ENCODE measurements around the gene GUCA2B. TPM values are rescaled to one million over a fixed set of nuclear protein-coding genes. Genes with fewer than 3 reads are reported as not detected.

GUCA2B gene
- total RNA-seq, 4 donors from 2014 or later: not detected

- Histone ChIP-seq H3K4me1 (peaks cover 0 to 2% (median 0%) of the 10 kb centered on the region in 3 donors), H3K36me3 (peaks cover 0 to 93% (median 0%) of the 10 kb centered on the region in 3 donors), H3K27ac (no peak overlapping the region), H3K27me3 (no peaks in the 10 kb centered on the region), H3K9me3 (no peaks in the 10 kb centered on the region), H3K4me3 (no peak overlapping the region)
- WGBS, 2 donors: 84 to 85% methylated on average over 3 of the region's 3 CpGs
- no peak for DNase-seq
- intact Hi-C loops (cut with DNase I): no loop called here
- TF ChIP-seq CTCF (IDR thresholded peaks at IDR 0.05) (no peak), POLR2A (IDR thresholded peaks at IDR 0.05) (no peak)
Measured at GRCh38 chr1:42184616-42185015, 31.4 kb downstream of the GUCA2B start.

GRCh38 chr1:42186152-42186551 lies 32.9 kb downstream of the GUCA2B start:
- intact Hi-C loops (cut with DNase I): no loop called here
- H3K4me3 ChIP-seq: no peak overlapping the region
- DNase-seq: no peak
- no peaks in the 10 kb centered on the region for H3K27me3 ChIP-seq
- H3K27ac ChIP-seq: no peak overlapping the region
- WGBS, 2 donors: 74 to 76% methylated on average over 3 of the region's 3 CpGs
- no peak for TF ChIP-seq CTCF (IDR thresholded peaks at IDR 0.05)
- TF ChIP-seq POLR2A (IDR thresholded peaks at IDR 0.05): no peak
- H3K9me3 ChIP-seq: no peaks in the 10 kb centered on the region
- H3K36me3 ChIP-seq: peaks cover 0 to 93% (median 0%) of the 10 kb centered on the region in 3 donors
- H3K4me1 ChIP-seq: no peaks in the 10 kb centered on the region

GRCh38 chr1:42189931-42190853 lies 37.0 kb downstream of the GUCA2B start:
- Histone ChIP-seq H3K4me1 (peaks cover 0 to 8% (median 4%) of the 10 kb centered on the region in 3 donors), H3K4me3 (no peak overlapping the region), H3K9me3 (no peaks in the 10 kb centered on the region), H3K27ac (no peak overlapping the region), H3K27me3 (no peaks in the 10 kb centered on the region), H3K36me3 (peaks cover 0 to 84% (median 0%) of the 10 kb centered on the region in 3 donors)
- TF ChIP-seq CTCF (IDR thresholded peaks at IDR 0.05): no peak
- TF ChIP-seq POLR2A (IDR thresholded peaks at IDR 0.05): no peak
- intact Hi-C loops (cut with DNase I): no loop called here
- 76 to 81% methylated on average over 6 of the region's 6 CpGs for WGBS, 2 donors
- DNase-seq: no peak

GRCh38 chr1:42191319-42191718 lies 38.1 kb downstream of the GUCA2B start:
- 86 to 92% methylated on average over 8 of the region's 8 CpGs for WGBS, 2 donors
- intact Hi-C loops (cut with DNase I): no loop called here
- Histone ChIP-seq H3K27ac (no peak overlapping the region), H3K36me3 (peaks cover 0 to 84% (median 0%) of the 10 kb centered on the region in 3 donors), H3K27me3 (no peaks in the 10 kb centered on the region), H3K9me3 (no peaks in the 10 kb centered on the region), H3K4me3 (no peak overlapping the region), H3K4me1 (peaks cover 0 to 8% (median 4%) of the 10 kb centered on the region in 3 donors)
- no peak for DNase-seq
- TF ChIP-seq CTCF (IDR thresholded peaks at IDR 0.05): no peak
- TF ChIP-seq POLR2A (IDR thresholded peaks at IDR 0.05): no peak

GRCh38 chr1:42192106-42192505 lies 38.9 kb downstream of the GUCA2B start:
- 51 to 71% methylated on average over 4 of the region's 4 CpGs for WGBS, 2 donors

More at GRCh38 chr1:42192106-42192505, 38.9 kb downstream of the GUCA2B start:
- Histone ChIP-seq H3K36me3 (peaks cover 0 to 84% (median 0%) of the 10 kb centered on the region in 3 donors), H3K9me3 (no peaks in the 10 kb centered on the region), H3K27me3 (no peaks in the 10 kb centered on the region), H3K4me1 (peaks cover 0 to 8% (median 4%) of the 10 kb centered on the region in 3 donors), H3K4me3 (no peak overlapping the region), H3K27ac (no peak overlapping the region)
- intact Hi-C loops (cut with DNase I): no loop called here
- no peak for DNase-seq
- TF ChIP-seq CTCF (IDR thresholded peaks at IDR 0.05) (no peak), POLR2A (IDR thresholded peaks at IDR 0.05) (no peak)

Measured in esophagus squamous epithelium (tissue), 5 donors.